ENCODE results near the gene OPCML.

Gene OPCML

GRCh38 chr11:132486060-132486459 is 1046.2 kb downstream of the OPCML start:
- TF ChIP-seq CTCF (IDR thresholded peaks at IDR 0.05), result no peak
- TF ChIP-seq ZFX (IDR thresholded peaks at IDR 0.05; ENCODE audit: borderline replicate concordance), result no peak
- no peak overlapping the region for H3K27ac ChIP-seq

DNA sequence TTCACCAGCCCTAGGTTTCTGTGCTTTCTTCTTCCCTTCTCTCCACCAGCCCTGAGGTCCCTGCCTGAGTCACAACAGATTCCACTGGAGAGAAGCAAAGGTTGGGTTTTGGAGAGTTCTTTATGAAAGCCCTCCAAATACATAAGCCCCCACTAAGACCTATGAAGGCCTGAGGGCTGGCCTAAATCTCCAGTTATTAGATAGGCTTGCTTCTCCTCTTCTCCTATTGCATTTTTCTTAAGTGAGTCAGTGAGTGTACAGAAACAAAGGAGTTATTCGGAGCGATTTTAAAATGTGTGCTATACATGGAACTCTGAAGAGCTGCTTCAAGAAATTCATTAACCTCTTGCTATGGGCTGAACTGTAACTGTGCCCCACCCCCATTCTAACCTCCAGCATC is 1057.3 kb downstream of the OPCML start:
- no peak overlapping the region for H3K27ac ChIP-seq
- no peak for TF ChIP-seq CTCF (IDR thresholded peaks at IDR 0.05)
- no peak for TF ChIP-seq ZFX (IDR thresholded peaks at IDR 0.05; ENCODE audit: borderline replicate concordance)

DNA sequence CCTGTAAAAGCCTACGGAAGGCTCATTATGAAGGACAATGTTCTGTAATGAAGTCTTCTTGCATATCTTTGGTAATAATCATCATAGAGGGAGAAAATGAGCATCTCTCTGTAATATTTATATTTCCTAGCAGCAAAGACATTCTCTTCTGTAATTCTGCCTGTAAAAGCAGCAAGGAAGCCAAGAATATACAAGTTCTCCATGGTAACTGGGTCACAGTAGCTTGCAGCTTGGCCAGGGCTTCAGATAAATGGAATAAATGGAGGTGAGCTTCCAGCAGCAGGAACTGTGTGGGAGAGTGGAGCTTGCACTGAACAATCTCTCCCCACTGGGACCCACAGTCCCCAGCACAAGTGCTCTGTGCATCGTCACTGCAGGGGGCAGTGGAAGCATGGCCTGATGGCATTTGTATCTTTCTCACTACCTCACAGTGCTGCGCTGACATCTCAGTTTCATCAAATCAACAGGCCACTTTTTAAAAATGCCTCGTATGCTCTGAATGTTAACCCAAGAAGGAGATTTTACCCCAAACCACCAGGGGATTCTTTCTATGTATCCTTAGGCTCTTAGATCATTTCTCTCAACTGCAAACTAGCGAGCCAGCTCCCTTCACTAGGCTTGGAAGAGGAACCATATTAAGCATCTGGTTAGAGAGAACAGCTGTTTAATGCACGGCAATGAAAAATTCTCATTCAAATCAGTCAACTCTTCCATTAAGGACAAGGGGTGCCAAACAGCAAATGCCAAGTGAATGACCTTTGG is 1059.7 kb downstream of the OPCML start:
- no peak for TF ChIP-seq CTCF (IDR thresholded peaks at IDR 0.05)
- TF ChIP-seq ZFX (IDR thresholded peaks at IDR 0.05; ENCODE audit: borderline replicate concordance), result no peak
- H3K27ac ChIP-seq, result no peak overlapping the region

GRCh38 chr11:132471466-132471865 is 1060.8 kb downstream of the OPCML start:
- TF ChIP-seq ZFX (IDR thresholded peaks at IDR 0.05; ENCODE audit: borderline replicate concordance), result no peak

GRCh38 chr11:132466983-132467382 is 1065.3 kb downstream of the OPCML start:
- no peak overlapping the region for H3K27ac ChIP-seq
- TF ChIP-seq CTCF (IDR thresholded peaks at IDR 0.05) (no peak), ZFX (IDR thresholded peaks at IDR 0.05; ENCODE audit: borderline replicate concordance) (no peak)

More at GRCh38 chr11:132471466-132471865, 1060.8 kb downstream of the OPCML start:
- no peak overlapping the region for H3K27ac ChIP-seq

DNA sequence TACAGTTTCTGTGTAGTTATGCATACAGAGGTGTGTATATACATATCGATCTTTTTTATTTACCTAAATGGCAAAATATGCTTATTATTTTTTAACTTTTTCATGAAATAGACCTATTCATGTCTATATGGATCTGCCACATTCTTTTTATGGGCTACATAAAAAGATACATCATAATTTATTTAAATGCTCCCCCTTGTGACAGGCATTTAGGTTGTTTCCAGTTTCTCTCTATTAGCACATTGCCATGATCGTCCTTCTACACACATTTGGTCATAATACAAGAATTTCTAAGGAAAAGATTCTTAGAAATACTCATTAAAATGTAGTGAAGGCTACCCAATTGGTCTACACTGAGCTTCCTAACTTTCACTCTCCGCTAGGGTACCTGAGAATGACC is 1067.4 kb downstream of the OPCML start:
- TF ChIP-seq ZFX (IDR thresholded peaks at IDR 0.05; ENCODE audit: borderline replicate concordance) (no peak), CTCF (IDR thresholded peaks at IDR 0.05) (no peak)
- no peak overlapping the region for H3K27ac ChIP-seq

GRCh38 chr11:132464003-132464342 is 1068.3 kb downstream of the OPCML start:
- TF ChIP-seq CTCF (IDR thresholded peaks at IDR 0.05), result no peak
- TF ChIP-seq ZFX (IDR thresholded peaks at IDR 0.05; ENCODE audit: borderline replicate concordance), result no peak
- no peak overlapping the region for H3K27ac ChIP-seq
